Measurements from ENCODE around the gene CTIF.

Gene CTIF

DNA sequence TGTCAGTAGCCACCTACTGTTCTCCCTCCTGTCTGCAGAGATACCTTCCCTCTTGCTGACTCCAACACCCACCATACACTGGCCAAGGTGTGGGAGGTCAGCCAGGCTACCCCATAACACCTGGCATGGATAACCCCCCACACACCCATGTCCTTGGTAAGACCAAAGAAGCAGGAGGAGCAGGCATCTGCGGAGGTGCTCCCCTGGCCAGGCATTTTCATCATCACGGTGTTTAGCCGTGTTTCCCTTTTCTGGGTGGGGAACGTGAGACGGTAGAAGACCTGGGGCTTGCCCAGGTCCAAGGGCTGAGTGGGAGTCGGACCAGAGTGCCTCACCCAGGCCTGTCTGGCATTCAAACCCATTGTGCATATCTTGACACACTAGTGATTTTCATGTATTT lies 261.6 kb downstream of the CTIF start:
- FAIRE-seq, result peak; percentile 98

GRCh38 chr18:48800876-48801727 lies 262.3 kb downstream of the CTIF start:
- TF ChIP-seq POLR2AphosphoS5 (IDR thresholded peaks at IDR 0.05; ENCODE audit: low read depth, low read length) (no peak), POLR2A (IDR thresholded peaks at IDR 0.05; ENCODE audit: low read depth, low read length) (no peak), TAF1 (IDR thresholded peaks at IDR 0.05; ENCODE audit: borderline replicate concordance, low read depth, low read length) (no peak)
- no peak for DNase-seq (ENCODE audit: insufficient read length)
- FAIRE-seq, result no peak

More for the DNA sequence above, 261.6 kb downstream of the CTIF start:
- TF ChIP-seq POLR2AphosphoS5 (IDR thresholded peaks at IDR 0.05; ENCODE audit: low read depth, low read length) (no peak), TAF1 (IDR thresholded peaks at IDR 0.05; ENCODE audit: borderline replicate concordance, low read depth, low read length) (no peak), POLR2A (IDR thresholded peaks at IDR 0.05; ENCODE audit: low read depth, low read length) (no peak)
- no peak for DNase-seq (ENCODE audit: insufficient read length)

GRCh38 chr18:48801728-48802542 lies 263.1 kb downstream of the CTIF start:
- no peak for DNase-seq (ENCODE audit: insufficient read length)
- no peak for FAIRE-seq
- TF ChIP-seq POLR2A (IDR thresholded peaks at IDR 0.05; ENCODE audit: low read depth, low read length) (no peak), POLR2AphosphoS5 (IDR thresholded peaks at IDR 0.05; ENCODE audit: low read depth, low read length) (peak; percentile 47; the same call in 1 of the 2 replicates), TAF1 (IDR thresholded peaks at IDR 0.05; ENCODE audit: borderline replicate concordance, low read depth, low read length) (no peak)

DNA sequence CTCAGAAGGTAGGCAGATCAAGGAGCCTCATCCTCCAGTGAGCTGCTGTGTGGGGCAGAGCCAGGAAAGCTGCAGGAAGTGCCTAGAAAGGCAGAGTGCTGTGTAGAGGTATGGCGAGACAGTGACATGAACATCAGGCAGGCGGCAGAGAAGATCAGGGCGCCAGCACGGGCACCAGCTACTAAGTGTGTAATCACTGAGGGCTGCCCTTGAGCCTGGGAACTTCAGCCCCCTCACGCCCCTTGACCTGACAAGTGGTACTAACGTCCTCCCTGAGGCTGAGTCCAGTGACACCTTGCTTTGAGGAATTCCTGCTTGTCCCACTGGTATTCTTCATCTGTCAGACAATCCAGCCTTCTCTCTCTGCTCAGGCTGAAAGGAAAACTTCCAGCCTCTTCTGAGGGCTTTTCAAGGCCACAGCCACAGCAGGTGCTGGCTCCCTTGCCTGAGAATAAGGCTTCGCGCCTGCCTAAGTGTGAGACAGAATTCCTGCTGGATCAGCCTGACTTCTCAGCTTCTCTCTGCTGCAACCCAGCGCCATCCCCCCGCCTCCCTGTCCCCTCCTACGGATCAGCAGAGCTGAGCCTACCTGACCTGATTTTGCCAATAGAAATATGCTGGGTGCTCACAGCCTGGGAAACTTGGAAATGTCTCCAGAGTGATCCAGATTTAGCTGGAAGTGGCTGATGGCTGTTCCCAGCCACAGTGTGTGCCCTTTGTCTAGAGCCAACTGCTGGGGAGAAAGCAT lies 263.9 kb downstream of the CTIF start:
- TF ChIP-seq POLR2AphosphoS5 (IDR thresholded peaks at IDR 0.05; ENCODE audit: low read depth, low read length) (0 out of 2 replicates have a peak, but pooled peaks have one; percentile 2), TAF1 (IDR thresholded peaks at IDR 0.05; ENCODE audit: borderline replicate concordance, low read depth, low read length) (no peak), POLR2A (IDR thresholded peaks at IDR 0.05; ENCODE audit: low read depth, low read length) (no peak)
- DNase-seq (ENCODE audit: insufficient read length), result no peak
- FAIRE-seq, result peak; percentile 90

GRCh38 chr18:48803518-48803917 lies 264.7 kb downstream of the CTIF start:
- DNase-seq (ENCODE audit: insufficient read length) (no peak), FAIRE-seq (peak; percentile 53)
- TF ChIP-seq POLR2AphosphoS5 (IDR thresholded peaks at IDR 0.05; ENCODE audit: low read depth, low read length), result no peak
- no peak for TF ChIP-seq POLR2A (IDR thresholded peaks at IDR 0.05; ENCODE audit: low read depth, low read length)
- TF ChIP-seq TAF1 (IDR thresholded peaks at IDR 0.05; ENCODE audit: borderline replicate concordance, low read depth, low read length), result no peak

GRCh38 chr18:48803951-48804855 lies 265.4 kb downstream of the CTIF start:
- FAIRE-seq (peak; percentile 64), DNase-seq (ENCODE audit: insufficient read length) (no peak)
- TF ChIP-seq POLR2A (IDR thresholded peaks at IDR 0.05; ENCODE audit: low read depth, low read length) (no peak), TAF1 (IDR thresholded peaks at IDR 0.05; ENCODE audit: borderline replicate concordance, low read depth, low read length) (no peak), POLR2AphosphoS5 (IDR thresholded peaks at IDR 0.05; ENCODE audit: low read depth, low read length) (no peak)

DNA sequence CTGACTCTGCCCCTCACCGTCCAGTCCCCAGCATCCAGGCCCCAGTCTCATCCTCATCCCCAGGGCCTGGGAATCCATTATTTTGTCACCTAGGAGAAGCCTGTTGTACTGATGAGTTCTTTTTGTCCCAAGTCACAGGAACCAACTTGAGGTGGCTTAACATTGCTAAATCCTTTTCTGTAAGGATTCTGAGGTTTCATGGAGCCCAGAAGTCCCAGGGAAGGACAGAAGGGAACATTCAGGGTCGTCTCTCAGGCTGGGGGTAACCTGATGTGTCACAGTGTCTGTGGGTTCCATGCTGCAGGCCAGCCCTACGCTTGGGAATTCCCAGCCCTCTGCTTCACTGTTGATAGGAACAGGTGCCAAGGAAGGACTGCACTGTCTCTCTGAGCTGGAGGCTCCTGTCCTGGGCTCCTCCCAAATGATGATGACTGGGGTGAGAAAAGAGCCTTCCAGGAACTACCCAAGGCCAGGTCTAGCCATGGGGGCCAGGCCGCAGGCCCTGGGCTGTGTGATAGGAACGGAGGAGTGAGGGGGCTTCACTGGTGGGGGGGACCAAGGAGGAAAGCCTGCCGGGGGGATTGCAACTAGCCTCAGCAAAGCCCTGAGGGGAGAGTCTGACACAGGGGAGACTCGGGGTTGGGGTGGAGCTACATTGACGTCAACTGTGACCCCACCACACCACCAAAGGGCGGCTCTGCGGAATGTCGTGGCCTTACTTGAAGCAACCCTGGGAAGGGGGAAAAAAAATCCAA lies 266.2 kb downstream of the CTIF start:
- no peak for FAIRE-seq
- DNase-seq (ENCODE audit: insufficient read length), result no peak
- TF ChIP-seq POLR2A (IDR thresholded peaks at IDR 0.05; ENCODE audit: low read depth, low read length), result no peak
- no peak for TF ChIP-seq TAF1 (IDR thresholded peaks at IDR 0.05; ENCODE audit: borderline replicate concordance, low read depth, low read length)
- TF ChIP-seq POLR2AphosphoS5 (IDR thresholded peaks at IDR 0.05; ENCODE audit: low read depth, low read length), result no peak

DNA sequence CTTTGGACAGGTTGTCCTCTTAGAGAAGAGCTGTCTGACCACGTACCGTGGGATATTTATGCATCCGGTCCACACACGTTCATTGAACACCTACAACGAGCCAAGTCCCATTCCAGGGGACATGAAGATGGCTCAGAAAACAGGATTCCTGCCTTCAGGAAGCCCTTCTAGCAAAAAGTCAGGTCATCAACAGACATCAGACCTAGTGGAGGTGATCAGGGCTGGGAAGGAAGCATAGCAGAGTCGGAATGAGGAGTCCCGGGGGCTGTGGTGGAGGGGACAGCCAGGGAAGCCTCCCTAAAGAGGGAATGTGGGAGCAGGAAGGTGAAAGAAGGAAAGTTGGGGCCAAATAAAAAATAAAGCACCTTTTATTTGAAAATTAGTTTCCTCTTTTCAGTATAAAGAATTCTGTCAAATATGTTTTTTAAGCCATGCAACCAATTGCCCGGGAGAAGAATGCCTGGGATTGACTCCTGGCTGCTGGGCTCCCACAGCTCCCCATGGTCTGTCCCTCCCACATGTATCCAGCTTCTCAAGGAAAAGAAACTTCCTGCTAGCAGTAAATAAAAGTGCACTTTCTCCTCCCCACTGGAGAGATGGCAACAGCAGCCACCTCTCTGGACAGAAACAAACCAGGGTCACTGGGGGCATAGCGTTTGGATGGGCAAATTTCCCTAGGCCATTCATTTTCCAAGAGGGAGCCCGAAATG lies 267.1 kb downstream of the CTIF start:
- TF ChIP-seq POLR2A (IDR thresholded peaks at IDR 0.05; ENCODE audit: low read depth, low read length) (no peak), POLR2AphosphoS5 (IDR thresholded peaks at IDR 0.05; ENCODE audit: low read depth, low read length) (no peak), TAF1 (IDR thresholded peaks at IDR 0.05; ENCODE audit: borderline replicate concordance, low read depth, low read length) (no peak)
- DNase-seq (ENCODE audit: insufficient read length), result no peak
- FAIRE-seq, result no peak

GRCh38 chr18:48806551-48807261 lies 267.9 kb downstream of the CTIF start:
- FAIRE-seq (no peak), DNase-seq (ENCODE audit: insufficient read length) (no peak)
- TF ChIP-seq TAF1 (IDR thresholded peaks at IDR 0.05; ENCODE audit: borderline replicate concordance, low read depth, low read length) (no peak), POLR2A (IDR thresholded peaks at IDR 0.05; ENCODE audit: low read depth, low read length) (no peak), POLR2AphosphoS5 (IDR thresholded peaks at IDR 0.05; ENCODE audit: low read depth, low read length) (no peak)
